Measurements from ENCODE around the gene HSD3B1. TPM values are rescaled to one million over a fixed set of nuclear protein-coding genes. Genes with fewer than 3 reads are reported as not detected.

Gene HSD3B1
- total and polyA plus RNA-seq, 9 donors: 0.06 to 69.2 TPM; not detected in 7

DNA sequence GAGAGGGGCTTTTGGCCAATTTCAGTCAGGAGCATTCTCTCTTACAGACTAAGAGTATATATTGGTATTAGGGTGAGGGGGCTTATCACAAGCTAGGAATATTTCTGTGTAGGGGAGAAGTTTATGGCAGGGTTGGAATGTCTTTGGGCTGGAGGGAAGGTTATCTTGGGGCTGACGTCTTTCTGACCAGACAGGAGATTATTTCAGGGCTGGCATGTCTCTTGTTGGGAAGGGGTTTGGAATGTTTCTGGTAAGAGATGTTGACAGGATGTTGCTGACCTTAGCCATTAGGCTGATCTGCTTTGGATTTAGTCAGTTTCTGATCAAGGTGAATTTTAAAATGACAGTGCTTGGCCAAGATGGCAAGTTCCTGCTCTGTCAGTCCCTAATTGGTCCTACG, 17.8 kb upstream of the HSD3B1 start:
- Histone ChIP-seq H3K27ac (no peak overlapping the region), H3K27me3 (no peaks in the 10 kb centered on the region), H3K36me3 (no peaks in the 10 kb centered on the region), H3K9me3 (no peaks in the 10 kb centered on the region), H3K4me3 (no peak overlapping the region), H3K4me1 (ENCODE audit: insufficient read depth) (no peaks in the 10 kb centered on the region)
- intact Hi-C loops (cut with DNase I): no loop called here
- TF ChIP-seq, protein P1, sequence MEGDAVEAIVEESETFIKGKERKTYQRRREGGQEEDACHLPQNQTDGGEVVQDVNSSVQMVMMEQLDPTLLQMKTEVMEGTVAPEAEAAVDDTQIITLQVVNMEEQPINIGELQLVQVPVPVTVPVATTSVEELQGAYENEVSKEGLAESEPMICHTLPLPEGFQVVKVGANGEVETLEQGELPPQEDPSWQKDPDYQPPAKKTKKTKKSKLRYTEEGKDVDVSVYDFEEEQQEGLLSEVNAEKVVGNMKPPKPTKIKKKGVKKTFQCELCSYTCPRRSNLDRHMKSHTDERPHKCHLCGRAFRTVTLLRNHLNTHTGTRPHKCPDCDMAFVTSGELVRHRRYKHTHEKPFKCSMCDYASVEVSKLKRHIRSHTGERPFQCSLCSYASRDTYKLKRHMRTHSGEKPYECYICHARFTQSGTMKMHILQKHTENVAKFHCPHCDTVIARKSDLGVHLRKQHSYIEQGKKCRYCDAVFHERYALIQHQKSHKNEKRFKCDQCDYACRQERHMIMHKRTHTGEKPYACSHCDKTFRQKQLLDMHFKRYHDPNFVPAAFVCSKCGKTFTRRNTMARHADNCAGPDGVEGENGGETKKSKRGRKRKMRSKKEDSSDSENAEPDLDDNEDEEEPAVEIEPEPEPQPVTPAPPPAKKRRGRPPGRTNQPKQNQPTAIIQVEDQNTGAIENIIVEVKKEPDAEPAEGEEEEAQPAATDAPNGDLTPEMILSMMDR (IDR thresholded peaks at IDR 0.05): no peak
- no peak for TF ChIP-seq EP300 (IDR thresholded peaks at IDR 0.05)
- no peak for TF ChIP-seq POLR2A (IDR thresholded peaks at IDR 0.05)
- WGBS, 3 donors: 73 to 92% (median 84%) methylated on average over 2 of the region's 2 CpGs
- DNase-seq: no peak

- no peaks in the 10 kb centered on the region for H3K27me3 ChIP-seq
- H3K36me3 ChIP-seq: no peaks in the 10 kb centered on the region
- H3K4me1 ChIP-seq (ENCODE audit: insufficient read depth): no peaks in the 10 kb centered on the region
- DNase-seq: no peak
- H3K27ac ChIP-seq: no peak overlapping the region
- no peak overlapping the region for H3K4me3 ChIP-seq
- no peaks in the 10 kb centered on the region for H3K9me3 ChIP-seq
- intact Hi-C loops (cut with DNase I): no loop called here
- TF ChIP-seq, protein P1 (IDR thresholded peaks at IDR 0.05): no peak
- TF ChIP-seq POLR2A (IDR thresholded peaks at IDR 0.05) (no peak), EP300 (IDR thresholded peaks at IDR 0.05) (no peak)
Measured at GRCh38 chr1:119490925-119491324, 16.1 kb upstream of the HSD3B1 start.

DNA sequence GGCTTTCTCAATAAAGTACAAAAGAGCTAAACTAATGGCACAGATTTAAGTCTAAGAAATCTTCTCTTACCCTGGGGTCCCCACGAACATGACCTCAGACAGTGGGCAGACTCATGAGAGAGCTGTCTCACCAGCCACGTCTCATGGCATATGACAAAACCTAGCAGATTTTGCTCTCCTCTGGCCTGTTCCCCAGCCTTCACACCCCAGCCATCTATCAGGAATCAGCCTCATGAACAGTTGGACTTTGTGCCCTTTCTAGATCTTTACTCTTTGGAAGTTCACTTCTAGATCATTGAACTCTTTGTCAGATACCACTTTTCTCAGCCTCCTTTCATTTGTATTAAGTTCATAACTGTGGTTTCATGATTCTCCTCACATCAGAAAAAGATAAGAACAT, 14.2 kb upstream of the HSD3B1 start:
- Histone ChIP-seq H3K4me1 (ENCODE audit: insufficient read depth) (no peaks in the 10 kb centered on the region), H3K27ac (no peak overlapping the region), H3K36me3 (no peaks in the 10 kb centered on the region), H3K27me3 (no peaks in the 10 kb centered on the region), H3K9me3 (peaks cover 0 to 3% of the 10 kb centered on the region in 2 donors), H3K4me3 (no peak overlapping the region)
- no peak for DNase-seq
- intact Hi-C loops (cut with DNase I): no loop called here
- TF ChIP-seq EP300 (IDR thresholded peaks at IDR 0.05) (no peak), POLR2A (IDR thresholded peaks at IDR 0.05) (no peak)
- TF ChIP-seq, protein P1 (IDR thresholded peaks at IDR 0.05): no peak
- 87 to 88% (median 87%) methylated on average over 2 of the region's 2 CpGs for WGBS, 3 donors

- Histone ChIP-seq H3K4me3 (no peak overlapping the region), H3K9me3 (no peaks in the 10 kb centered on the region), H3K27ac (no peak overlapping the region), H3K36me3 (no peaks in the 10 kb centered on the region), H3K4me1 (ENCODE audit: insufficient read depth) (no peaks in the 10 kb centered on the region), H3K27me3 (no peaks in the 10 kb centered on the region)
- intact Hi-C loops (cut with DNase I): no loop called here
- WGBS, 3 donors: 81 to 90% (median 87%) methylated on average over 4 of the region's 4 CpGs
- no peak for DNase-seq
- TF ChIP-seq POLR2A (IDR thresholded peaks at IDR 0.05): no peak
- TF ChIP-seq EP300 (IDR thresholded peaks at IDR 0.05): no peak
- TF ChIP-seq, protein P1 (IDR thresholded peaks at IDR 0.05): no peak
Measured at GRCh38 chr1:119504831-119505230, 2.2 kb upstream of the HSD3B1 start.

DNA sequence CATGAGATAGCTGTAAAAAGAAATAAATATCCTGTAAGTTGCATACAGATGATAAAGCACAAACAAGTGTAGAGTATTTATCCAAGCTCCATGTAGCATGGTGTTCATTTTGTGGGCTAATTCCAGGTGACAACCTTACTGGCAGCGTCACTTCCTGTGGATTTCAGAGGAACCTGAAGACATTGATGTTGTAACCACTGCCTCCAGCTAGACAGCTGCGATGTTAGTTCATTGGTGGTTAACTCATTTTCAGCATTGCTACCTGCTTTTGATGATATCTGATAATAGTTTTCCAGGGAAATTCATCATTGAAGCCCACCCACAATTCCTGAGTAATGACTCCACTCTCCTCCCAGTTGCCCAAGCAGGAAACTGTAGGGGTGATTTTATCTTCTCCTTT, 3.0 kb downstream of the HSD3B1 start:
- H3K9me3 ChIP-seq: no peaks in the 10 kb centered on the region
- TF ChIP-seq POLR2A (IDR thresholded peaks at IDR 0.05) (no peak), EP300 (IDR thresholded peaks at IDR 0.05) (no peak)
- TF ChIP-seq, protein P1 (IDR thresholded peaks at IDR 0.05): no peak
- no peak for DNase-seq
- no peaks in the 10 kb centered on the region for H3K36me3 ChIP-seq
- intact Hi-C loops (cut with DNase I): no loop called here
- WGBS, 3 donors: 89 to 98% (median 90%) methylated on average over 2 of the region's 2 CpGs
- H3K27ac ChIP-seq: no peak overlapping the region
- no peak overlapping the region for H3K4me3 ChIP-seq
- H3K4me1 ChIP-seq (ENCODE audit: insufficient read depth): no peaks in the 10 kb centered on the region
- H3K27me3 ChIP-seq: no peaks in the 10 kb centered on the region
